GM12892 (cell line): Measurements from ENCODE around the gene GBE1.

Source experiments
- POLR2A ChIP-seq: IDR thresholded peaks from 2 replicates; pipeline ENCODE4 v1.6.1; 2011; ENCODE audit warnings: low read depth, low read length, control low read depth
- TAF1 ChIP-seq: IDR thresholded peaks from 2 replicates; pipeline ENCODE4 v1.6.1; 2011; ENCODE audit warnings: low read depth, mild to moderate bottlenecking, control low read depth, low read length, borderline replicate concordance

GRCh38 chr3:81545572-81545971 is 215.9 kb downstream of the GBE1 start:
- TF ChIP-seq POLR2A (no peak), TAF1 (no peak)
